Urinary bladder (tissue), 4 donors: ENCODE results near the gene FUT1. TPM values are rescaled to one million over a fixed set of nuclear protein-coding genes. Genes with fewer than 3 reads are reported as not detected.
"Not testable (repeated sequence)": the region's sequence is repeated elsewhere in the genome, so short reads cannot be mapped to it uniquely, and the experiment has no call there.

Experiments
- DNase-seq: peaks from one replicate; pipeline ENCODE4 v3.0.0-alpha.2; 2015; ENCODE audit errors: extremely low spot score
- H3K27ac ChIP-seq: one replicate; pipeline ENCODE4 v1.5.1; 2013; ENCODE audit warnings: low read depth, mild to moderate bottlenecking, moderate library complexity
- H3K36me3 ChIP-seq: one replicate; pipeline ENCODE4 v1.6.1; 2013; ENCODE audit warnings: mild to moderate bottlenecking, moderate library complexity; ENCODE audit not compliant: insufficient read depth
- H3K4me1 ChIP-seq: one replicate; pipeline ENCODE4 v1.6.1; 2013; ENCODE audit warnings: mild to moderate bottlenecking, moderate library complexity; ENCODE audit not compliant: insufficient read depth
- H3K4me3 ChIP-seq: one replicate; pipeline ENCODE4 v1.5.1; 2013; ENCODE audit warnings: low read depth, low read length
- WGBS: extraction: QIAGEN DNeasy Blood & Tissue Kit; methylation state at CpG from one replicate; pipeline ENCODE4 v1.1.7; 2013; 5-methylcytosine and 5-hydroxymethylcytosine counted together
- polyA plus RNA-seq: library from polyadenylated mRNA; stranded (reverse); fragments of 200-250 nt; gene quantifications from one replicate; pipeline ENCODE4 v1.2.3, GENCODE V29; 2013
- total RNA-seq: library from RNA; depleted of rRNA; stranded (reverse); fragments of >200 nt; gene quantifications from one replicate; pipeline ENCODE4 v1.2.3, GENCODE V29; 2014
- donor health status: healthy with polysubstance abuse.
- donor health status: healthy.

Gene FUT1
- total and polyA plus RNA-seq, 2 donors: 1.5 to 1.6 TPM

- Histone ChIP-seq H3K36me3 (no peaks in the 10 kb centered on the region), H3K27ac (no peak overlapping the region), H3K4me1 (no peaks in the 10 kb centered on the region), H3K4me3 (no peak overlapping the region)
- no peak for DNase-seq
- 82% methylated on average over 11 of the region's 11 CpGs for WGBS
Measured at GRCh38 chr19:48722196-48722708, 30.2 kb downstream of the FUT1 start.

DNA sequence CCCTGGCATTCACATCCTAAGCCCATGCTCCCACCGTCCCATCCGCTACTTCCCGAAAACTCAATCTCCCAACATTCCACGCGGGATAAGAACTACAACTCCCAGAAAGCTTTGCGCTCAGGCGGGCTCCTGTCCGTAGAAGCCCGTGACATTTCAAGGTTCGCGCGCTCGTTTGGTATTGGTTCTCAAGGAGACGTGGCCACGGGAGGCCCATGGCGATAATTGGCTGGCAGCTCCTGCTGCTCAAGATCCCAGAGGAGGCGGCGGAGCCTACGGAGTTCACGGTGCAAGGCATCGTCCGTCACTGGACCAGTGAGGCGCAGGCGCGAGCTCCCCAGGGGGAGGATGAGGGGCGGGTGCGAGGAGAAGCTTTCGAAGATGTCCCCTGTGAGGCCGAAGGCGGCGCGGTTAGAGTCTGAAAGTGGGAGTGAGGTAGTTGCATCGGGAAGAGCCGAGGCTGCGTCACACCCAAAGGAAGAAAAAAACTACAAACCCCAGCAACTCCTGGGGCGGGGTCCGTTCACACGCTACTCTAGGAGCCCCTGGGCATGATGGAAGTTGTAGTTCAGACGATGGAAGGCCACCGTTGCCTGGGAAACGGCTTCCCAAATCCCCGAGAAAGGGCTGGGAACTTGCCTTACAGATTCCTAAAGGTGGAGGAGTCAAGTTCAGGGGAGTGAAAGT lies 31.7 kb downstream of the FUT1 start:
- no peaks in the 10 kb centered on the region for H3K36me3 ChIP-seq
- H3K27ac ChIP-seq: peak overlapping the region; percentile 83
- H3K4me3 ChIP-seq: peak overlapping the region; percentile 35
- DNase-seq: peak; percentile 99
- H3K4me1 ChIP-seq: no peaks in the 10 kb centered on the region
- 10% methylated on average over 42 of the region's 42 CpGs for WGBS

DNA sequence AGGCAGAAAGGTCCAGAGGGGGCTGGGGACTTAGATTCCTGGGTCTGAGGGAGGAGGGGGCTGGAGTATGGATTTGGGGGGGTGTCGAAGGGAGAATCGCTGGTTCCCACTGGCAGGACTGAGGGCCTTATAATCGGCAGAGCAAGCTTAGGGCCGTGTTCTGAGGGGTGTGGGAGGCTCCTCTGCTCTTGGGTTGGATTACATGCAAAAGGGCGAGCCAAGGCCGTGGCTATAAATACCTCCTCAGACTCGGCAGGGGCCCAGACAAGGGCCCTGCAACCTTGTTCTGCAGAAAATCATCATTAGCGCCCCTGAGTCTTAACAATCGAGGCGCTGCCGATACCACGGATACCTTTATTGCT lies 32.2 kb downstream of the FUT1 start:
- no peak overlapping the region for H3K4me3 ChIP-seq
- H3K27ac ChIP-seq: no peak overlapping the region
- H3K36me3 ChIP-seq: no peaks in the 10 kb centered on the region
- WGBS: 15% methylated on average over 12 of the region's 12 CpGs
- no peak for DNase-seq
- H3K4me1 ChIP-seq: no peaks in the 10 kb centered on the region

- H3K36me3 ChIP-seq: no peaks in the 10 kb centered on the region
- 71% methylated on average over 33 of the region's 33 CpGs for WGBS
- DNase-seq: no peak
- H3K27ac ChIP-seq: no peak within 1 kb of the TSS
- no peak within 1 kb of the TSS for H3K4me3 ChIP-seq
- H3K4me1 ChIP-seq: no peaks in the 10 kb centered on the region
Measured at GRCh38 chr19:48719263-48720171, 32.9 kb downstream of the FUT1 start, which contains the start of gene MAMSTR. TSS of gene MAMSTR (minus strand) at chr19:48719725. CDS start at chr19:48719031, 694 bp downstream.

- 50% methylated on average over 15 of the region's 15 CpGs for WGBS
- no peaks in the 10 kb centered on the region for H3K4me1 ChIP-seq
- DNase-seq: no peak
- H3K4me3 ChIP-seq: no peak overlapping the region
- H3K36me3 ChIP-seq: no peaks in the 10 kb centered on the region
- H3K27ac ChIP-seq: no peak overlapping the region
Measured at GRCh38 chr19:48718711-48719231, 33.7 kb downstream of the FUT1 start.

- not testable (repeated sequence) for H3K4me3 ChIP-seq
Measured at GRCh38 chr19:48718106-48718505, 34.3 kb downstream of the FUT1 start.

DNA sequence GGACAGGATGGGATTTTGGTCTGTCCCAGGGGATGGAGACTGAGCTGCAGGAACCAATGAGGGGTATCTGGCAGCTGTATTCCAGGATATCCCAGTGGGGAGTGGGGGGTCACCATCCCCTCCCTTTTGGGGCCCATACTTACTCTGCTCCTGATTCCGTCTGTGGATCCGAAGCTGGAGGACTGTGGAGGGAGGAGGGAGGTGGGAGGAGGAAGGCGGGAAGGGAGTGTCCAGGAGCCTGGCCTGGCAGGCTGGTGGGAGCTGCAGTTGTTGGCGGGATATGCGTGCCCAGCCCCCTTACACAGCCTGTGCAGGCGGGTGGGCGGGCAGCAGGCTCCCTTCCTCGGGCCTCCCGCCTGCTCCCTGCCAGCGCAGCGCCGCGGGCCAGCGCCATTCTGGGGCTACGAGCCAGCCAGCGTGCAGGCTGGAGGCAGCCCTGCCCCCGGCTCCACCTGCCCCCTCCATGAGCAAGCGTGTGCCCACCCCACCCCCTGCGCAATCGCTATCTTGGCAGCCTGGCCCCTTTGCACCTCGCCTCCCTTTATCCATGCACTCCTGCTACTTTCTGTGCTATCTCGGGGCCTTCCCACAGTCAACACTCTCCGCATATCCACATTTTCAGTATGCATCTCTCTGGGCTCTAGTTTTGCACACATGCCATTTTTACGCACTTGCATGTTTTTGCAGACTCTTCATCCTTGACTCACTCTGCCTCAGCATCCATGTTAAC lies 35.7 kb downstream of the FUT1 start:
- peak overlapping the region; percentile 4 for H3K4me3 ChIP-seq
- H3K4me1 ChIP-seq: no peaks in the 10 kb centered on the region
- H3K36me3 ChIP-seq: no peaks in the 10 kb centered on the region
- DNase-seq: no peak
- 4% methylated on average over 24 of the region's 24 CpGs for WGBS
- H3K27ac ChIP-seq: no peak overlapping the region

More at GRCh38 chr19:48718106-48718505, 34.3 kb downstream of the FUT1 start:
- WGBS: 91% methylated on average over 13 of the region's 13 CpGs
- DNase-seq, H3K36me3 ChIP-seq, H3K27ac ChIP-seq, H3K4me1 ChIP-seq: not testable (repeated sequence)

DNA sequence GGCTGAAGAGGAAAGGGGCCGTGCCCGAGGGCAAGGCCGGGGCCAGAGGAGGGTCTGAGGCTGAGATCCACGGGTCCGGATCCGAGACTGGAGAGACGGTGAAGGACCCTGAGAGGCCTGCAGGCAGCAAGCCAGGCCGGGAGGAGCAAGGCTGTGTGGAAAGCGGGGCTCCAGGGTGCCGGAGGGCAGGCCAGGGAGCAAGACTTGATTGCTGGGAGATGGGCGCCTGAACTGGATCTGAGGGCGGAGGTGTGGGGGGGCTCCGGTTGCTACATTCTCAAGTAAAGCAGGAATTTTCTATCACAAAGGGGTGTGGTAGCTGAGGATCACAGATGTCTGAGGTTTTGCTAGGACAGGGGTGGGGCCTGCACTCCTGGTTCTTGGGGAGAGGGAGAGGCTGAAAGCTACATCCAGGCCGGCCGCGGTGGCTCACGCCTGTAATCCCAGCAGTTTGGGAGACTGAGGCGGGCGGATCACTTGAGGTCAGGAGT lies 36.7 kb downstream of the FUT1 start:
- H3K4me3 ChIP-seq: no peak overlapping the region
- 44% methylated on average over 19 of the region's 19 CpGs for WGBS
- no peaks in the 10 kb centered on the region for H3K36me3 ChIP-seq
- H3K27ac ChIP-seq: no peak overlapping the region
- DNase-seq: no peak
- H3K4me1 ChIP-seq: no peaks in the 10 kb centered on the region

- Histone ChIP-seq H3K27ac (peak overlapping the region; percentile 84), H3K4me1 (no peaks in the 10 kb centered on the region), H3K4me3 (peak overlapping the region; percentile 31), H3K36me3 (no peaks in the 10 kb centered on the region)
- DNase-seq: no peak
- WGBS: 60% methylated on average over 26 of the region's 26 CpGs
Measured at GRCh38 chr19:48714759-48715675, 37.4 kb downstream of the FUT1 start.

DNA sequence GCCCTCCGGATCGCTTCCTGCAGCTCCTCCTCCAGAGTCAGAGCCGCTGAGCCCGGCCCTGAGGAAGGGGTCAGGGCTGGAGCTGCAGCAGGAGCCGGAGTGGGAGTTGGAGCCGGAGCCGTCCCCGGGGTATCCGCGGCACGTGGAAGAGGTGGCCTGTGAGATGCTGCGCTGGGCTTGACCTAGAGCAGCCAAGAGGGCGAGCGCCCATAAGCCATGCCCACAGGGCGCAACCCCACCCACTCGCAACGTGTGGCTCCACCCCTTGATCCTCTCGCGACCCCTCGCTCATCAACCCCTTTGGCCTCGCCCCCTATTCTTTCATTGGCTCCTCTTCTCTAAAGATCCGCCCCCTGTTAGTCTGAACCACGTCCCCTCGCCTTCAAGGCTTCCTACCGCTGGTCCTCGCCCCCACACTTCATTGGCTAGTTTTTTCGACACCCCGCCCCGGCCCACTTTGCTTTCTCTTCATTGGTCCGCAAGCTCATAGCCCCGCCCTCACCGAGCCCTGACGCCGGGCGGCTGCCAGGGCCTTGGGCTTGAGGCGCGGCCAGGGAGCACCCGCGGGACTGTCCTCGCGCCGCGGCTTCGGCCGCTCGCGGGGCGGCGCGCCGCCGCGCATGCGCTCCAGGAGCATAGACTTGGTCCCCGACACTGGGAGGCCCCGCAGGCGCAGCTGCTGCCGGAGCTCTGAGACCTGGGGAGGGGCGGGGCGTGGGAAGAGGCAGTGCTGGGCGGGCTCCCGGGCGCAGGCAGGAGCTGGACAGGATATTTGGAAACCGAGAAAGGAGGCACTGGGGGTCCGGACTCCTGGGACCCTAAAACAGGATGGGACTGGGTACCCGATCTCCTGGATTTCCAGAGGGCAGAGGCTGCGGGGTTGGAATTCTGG lies 38.3 kb downstream of the FUT1 start:
- Histone ChIP-seq H3K4me1 (no peaks in the 10 kb centered on the region), H3K36me3 (no peaks in the 10 kb centered on the region), H3K27ac (peak overlapping the region; percentile 84), H3K4me3 (peak overlapping the region; percentile 56)
- DNase-seq: peak; percentile 99
- under 1% methylated on average over 67 of the region's 67 CpGs for WGBS

GRCh38 chr19:48713041-48713863 lies 39.2 kb downstream of the FUT1 start:
- Histone ChIP-seq H3K36me3 (no peaks in the 10 kb centered on the region), H3K4me3 (peak overlapping the region; percentile 56), H3K4me1 (no peaks in the 10 kb centered on the region), H3K27ac (peak overlapping the region; percentile 54)
- no peak for DNase-seq
- WGBS: 14% methylated on average over 25 of the region's 25 CpGs
